HG03097 (cell line): Measurements from ENCODE around the gene CSNK1A1L.

Experiments
- ATAC-seq: cut with Tn5 transposase; IDR thresholded peaks from one replicate; pipeline ENCODE4 v1.9.1; 2021; ENCODE audit not compliant: unreplicated experiment, low FRiP score

Gene CSNK1A1L

DNA sequence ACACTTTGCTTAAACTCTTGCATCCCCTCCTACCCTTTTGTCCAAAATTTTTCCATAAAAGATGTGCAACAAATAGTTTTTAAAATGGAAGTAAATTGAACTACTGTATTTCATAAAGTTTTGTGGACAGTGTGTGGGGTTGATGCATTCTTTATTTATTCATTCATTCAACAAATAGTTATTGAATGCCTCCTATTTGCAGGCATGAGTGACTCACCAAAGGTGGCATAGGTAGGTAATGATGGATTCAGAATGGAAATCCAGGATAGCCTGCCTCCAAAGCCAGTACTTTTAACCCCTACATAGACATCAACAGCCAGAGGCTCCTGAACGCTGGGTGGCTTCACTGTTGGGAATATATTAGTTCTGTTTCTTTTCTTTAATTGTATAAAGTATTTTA, 2.4 kb upstream of the CSNK1A1L start:
- ATAC-seq, result no peak

DNA sequence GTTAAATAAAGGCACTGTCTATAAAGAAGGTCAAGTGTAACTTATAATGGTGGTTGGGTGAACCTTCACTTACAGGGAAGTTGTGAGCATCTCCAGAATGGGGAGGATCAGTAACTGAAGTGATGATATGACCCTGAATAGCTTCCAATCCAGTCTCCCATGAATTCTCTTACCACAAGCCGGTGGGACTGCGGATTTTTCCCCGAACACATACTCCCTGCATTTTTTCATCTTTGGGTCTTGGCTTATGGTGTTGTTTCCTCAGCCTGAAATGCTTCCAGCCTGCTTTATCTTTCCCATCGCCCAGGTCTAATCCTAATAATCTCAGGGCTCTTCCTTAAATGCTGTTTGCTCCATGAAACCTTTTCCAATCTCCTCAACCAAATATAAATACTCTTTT, 2.0 kb upstream of the CSNK1A1L start:
- ATAC-seq, result no peak

DNA sequence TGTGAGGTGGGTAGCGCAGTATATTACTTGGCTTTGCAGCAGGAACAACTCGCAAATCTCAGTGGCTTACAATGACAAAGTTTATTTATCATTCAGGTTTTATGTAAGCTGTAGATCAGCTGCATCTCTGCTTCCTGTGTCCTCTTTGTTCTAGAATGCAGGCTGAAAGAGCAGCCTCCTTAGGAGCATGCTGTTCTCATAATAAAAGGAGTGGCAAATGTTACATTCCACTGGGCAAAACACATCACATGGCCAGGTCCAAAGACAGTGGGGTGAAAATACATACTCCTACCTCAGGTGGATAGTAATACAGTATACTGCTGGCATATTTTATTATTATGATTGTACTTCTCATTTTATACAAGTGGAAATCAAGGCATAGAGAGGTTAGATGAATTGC, 1.2 kb upstream of the CSNK1A1L start:
- ATAC-seq, result no peak

DNA sequence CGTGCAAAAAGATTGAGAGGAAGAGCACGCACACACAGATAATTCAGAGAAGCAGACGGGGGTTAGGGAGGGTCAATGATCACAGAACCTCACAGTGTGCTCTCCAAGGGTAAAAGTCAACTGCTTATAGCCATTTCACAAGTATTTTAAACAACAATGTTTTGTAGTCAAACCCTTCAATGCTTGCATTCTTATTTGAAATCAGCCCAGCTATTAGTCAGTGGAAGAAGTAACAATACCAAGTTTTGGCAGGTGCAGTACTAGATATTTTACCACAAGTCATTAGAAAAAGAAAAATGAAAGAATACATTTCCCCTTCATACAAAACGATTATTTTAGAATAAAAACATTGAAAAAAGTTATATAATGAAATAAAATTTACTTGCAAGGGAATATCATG, 2.6 kb downstream of the CSNK1A1L start:
- no peak for ATAC-seq

DNA sequence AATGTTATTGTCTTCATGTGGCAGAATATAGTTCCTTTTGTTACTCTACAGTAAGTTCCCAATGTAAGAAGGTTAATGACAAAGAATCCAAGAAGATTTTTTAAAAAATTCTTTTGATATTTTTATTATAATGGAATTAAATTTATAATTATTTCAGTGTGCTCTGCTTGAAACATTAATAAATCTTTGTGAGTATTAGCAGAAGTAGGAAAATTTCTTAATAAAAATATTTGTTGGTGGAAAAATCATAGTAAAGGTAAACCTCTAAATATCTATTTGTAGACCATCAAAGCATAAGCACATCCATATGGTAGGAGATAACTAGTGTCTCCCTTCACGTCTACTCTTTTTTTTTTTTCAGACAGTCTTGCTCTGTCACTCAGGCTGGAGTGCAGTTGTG, 4.3 kb downstream of the CSNK1A1L start:
- no peak for ATAC-seq

DNA sequence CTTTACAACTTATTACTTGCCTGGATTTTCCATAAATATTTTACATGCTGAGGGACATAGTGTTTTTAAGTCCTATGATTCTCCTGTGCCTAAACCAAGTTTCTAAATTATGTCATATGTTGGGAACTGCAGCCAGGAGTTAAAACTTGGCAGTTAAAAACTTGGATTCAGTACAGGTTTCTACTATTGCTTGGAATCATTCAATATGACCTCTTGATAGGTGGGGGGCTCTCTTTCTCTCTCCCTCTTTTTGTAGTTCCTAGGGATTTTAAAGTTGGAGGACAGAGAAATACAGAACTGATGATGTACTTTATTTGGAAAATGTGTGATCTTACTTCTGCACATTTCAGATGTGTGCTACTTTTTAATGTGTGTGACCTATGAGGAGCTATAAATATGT, 4.7 kb downstream of the CSNK1A1L start:
- no peak for ATAC-seq

DNA sequence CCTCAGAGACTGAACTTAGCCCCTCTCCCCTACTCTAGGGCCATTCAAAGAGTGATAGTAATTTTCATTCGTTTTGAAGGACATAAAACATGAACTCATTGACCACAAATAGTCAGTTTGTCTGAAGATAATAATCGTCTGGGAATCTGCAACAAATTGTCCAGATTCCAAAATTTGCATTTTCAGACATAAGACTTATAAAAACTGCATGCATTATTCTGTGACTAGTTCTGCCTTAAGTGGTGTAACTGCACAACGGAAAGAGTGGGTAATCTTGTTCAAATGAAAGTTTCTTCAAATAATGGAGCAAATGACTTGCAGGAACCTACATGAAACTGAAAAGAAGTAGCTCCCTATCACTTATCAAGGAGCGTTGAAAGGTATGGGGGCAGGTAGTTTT, 8.4 kb downstream of the CSNK1A1L start:
- ATAC-seq, result no peak

DNA sequence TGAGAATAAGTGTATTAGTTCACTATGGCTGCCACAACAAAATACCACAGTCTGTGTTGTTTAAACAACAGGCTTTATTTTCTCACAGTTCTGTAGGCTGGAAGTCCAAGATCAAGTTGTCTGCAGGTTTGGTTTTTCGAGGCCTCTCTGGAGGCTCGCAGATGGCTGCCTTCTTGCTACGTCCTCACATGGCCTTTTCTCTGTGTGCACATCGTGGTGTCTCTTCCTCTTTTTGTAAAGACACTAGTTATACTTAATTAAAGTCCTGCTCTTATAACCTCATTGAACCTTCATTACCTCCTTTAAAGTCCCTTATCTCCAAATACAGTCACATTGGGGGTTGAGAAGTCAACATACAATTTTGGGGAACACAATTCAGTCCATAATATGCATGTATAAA, 10.6 kb downstream of the CSNK1A1L start:
- no peak for ATAC-seq

DNA sequence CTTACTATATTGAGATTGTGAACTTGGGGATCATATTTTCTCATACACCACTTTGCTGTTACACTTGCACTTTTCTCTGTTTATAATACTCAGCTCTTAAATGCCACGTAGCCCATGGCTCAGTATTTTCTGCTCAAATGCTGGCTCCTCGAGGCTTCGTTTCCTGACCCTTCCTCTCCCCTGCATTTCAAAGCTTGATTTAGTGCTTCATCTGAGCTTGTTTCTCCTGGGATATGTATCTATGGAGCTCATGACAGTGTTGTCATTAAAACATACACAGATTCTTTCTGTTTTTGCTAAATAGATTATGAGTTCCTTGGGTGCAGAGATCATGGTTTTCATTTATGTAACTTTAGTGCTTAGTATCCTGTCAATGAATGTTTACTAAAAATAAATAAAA, 11.4 kb downstream of the CSNK1A1L start:
- ATAC-seq, result no peak

DNA sequence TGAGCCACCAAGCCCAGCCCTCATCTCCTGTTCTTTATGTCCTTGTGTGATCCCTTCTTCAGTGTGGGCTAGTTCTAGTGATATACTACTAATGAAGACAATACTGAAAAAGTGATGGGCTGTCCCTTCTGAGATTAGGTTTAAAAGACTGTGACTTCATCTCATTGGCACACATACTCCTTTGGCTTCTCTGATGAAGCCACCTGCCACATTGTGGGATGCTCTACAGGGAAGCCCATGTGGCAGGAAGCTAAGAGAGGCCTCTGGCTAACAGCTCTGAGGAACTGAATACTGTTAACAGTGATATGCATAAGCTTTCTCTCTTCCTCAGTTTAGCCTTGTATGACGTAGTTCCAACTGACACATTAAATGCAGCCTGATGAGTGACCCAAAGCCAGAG, 13.6 kb downstream of the CSNK1A1L start:
- ATAC-seq, result no peak

DNA sequence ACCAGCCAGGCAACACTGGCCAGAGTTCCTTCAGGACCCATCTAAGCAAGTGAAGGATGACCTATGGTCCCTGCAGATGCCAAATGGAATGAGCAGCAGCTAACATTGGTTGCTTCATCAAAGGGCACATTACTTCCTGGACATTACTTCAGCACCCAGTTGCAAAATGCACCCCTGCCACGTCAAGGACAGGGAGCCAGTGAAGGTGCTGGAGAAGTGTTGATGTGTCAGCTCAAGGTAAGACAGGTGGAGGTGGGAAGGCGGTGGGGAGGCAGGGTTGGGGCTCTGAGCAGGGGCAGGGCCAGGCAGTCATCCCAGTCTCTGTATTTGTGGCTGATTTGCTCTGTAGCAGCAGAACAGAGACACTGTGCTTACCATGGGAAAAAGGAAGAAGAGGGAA, 14.6 kb downstream of the CSNK1A1L start:
- ATAC-seq, result no peak

DNA sequence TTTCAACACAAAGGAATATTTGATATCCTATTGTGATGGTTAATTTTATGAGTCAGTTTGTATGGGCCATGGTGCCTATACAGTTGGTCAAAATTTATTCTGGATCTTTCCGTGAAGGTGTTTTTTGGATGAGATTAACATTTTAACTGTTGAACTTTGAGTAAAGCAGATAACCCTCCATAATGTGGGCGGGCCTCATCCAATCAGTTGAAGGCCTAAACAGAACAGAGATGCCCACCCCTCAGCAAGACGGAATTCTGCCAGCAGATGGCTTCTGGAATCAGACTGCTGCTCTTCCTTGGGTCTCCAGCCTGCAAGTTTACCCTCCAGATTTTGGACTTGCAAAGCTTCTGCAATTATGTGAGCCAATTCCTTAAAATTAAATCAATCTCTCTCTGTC, 16.0 kb downstream of the CSNK1A1L start:
- ATAC-seq, result no peak

DNA sequence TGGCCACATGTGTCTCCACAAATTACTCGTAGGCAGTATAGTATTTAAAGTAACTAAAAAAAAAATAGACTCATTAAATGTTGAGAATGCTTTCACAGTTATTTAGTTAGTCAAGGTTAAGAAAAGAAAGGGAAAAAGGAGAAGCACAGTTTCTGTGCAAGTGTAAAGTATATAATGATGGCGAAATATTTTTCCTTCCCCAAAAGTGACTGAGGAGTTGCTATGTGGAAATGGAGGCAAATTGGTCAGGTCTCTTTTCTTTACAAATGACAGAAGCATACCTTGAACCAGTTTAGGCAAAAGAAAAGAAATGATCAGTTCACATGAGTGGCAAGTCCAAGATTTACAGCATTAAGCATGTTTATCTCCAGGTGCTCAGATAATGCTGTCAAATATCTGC, 18.0 kb downstream of the CSNK1A1L start:
- ATAC-seq, result no peak

DNA sequence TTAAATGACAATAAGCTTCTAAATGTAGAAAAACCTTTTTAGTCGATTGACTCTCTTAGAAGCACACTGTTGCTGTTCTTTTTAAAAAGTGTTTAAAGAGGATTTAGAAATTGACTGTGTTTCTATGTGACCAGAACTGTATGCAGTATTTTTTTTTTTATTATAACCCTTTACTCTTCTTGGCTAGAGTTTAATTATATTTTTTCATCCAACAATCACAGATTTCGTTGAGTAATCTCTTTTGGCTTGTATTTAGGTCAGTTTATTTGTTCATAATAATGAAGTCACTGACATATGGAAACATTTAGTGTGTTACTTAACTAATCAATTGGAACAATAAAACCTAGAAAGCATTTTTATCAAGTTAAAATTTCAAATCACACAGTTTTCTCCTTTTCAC, 19.9 kb downstream of the CSNK1A1L start:
- ATAC-seq, result no peak

DNA sequence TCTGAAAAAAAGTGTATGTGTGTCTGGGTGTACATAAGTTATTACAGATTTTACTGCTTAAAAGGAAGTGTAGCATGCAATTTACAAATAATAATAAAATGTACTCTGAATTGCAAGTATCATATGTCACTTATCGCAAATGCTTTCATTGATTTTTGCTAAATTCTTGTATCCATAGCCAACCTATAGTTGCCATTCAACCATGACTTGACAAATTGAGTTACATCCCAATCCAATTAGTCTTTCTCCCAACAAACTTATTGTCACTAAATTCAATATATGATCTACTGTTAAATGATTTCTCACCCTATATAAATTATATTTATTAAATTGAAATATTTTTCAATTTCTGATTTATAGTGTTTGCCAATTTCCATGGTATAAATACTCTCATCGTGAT, 28.6 kb downstream of the CSNK1A1L start:
- ATAC-seq, result no peak

DNA sequence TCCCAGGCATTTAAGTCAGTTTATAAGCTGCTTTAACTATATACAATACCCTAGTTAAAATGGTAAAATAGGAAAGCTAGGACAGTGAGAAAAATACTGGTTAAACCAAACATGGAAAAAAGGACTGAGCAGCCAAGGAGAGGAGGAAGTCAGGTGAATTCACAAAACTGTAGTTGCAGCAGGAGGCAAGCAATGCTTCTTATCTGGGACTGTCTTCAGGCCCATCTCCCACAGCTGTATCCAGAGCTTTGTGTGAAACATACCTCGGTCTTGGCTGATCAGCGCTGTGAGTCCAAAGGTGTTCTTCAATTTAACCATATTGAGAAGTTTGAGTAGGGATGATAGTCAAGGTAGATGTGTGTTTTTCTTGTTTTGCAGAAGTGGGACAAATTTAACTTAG, 30.3 kb downstream of the CSNK1A1L start:
- ATAC-seq, result no peak

DNA sequence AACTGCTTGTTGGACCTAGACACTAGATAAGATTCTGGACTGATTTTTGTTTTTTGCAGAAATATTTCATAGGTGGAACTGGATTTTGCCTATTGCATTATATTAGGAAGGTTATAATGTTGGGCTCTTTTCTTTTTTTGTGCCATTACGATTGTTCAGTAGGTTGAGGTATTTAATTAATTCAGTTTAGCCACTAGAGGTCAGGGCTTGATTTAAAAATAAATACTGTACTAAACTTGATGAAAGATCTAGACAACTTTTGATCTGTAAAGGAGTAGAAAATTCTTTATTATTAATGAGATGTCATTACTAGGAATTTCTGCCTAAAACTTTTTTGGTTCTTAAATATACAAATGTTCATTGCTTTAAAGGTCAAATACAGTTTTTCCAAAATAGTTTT, 30.8 kb downstream of the CSNK1A1L start:
- no peak for ATAC-seq

DNA sequence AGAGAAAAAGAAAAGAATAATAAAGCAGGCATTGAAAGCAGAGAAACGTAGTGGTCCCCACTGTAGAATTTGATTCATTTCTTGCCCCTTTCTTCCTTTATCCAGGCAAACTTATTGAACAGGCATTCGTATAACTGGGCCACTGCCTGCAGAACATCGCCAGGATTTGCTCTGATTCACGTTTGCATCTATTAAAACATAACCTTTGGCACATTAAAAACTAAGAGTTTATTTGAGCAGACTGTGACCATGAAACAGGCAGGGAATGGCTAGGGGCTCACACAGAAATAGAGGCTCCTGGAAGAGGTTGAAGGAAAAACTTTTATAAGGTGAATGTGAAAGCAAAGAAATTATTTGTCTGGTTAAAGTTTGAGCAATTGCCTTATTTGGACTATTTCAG, 33.4 kb downstream of the CSNK1A1L start:
- ATAC-seq, result no peak

DNA sequence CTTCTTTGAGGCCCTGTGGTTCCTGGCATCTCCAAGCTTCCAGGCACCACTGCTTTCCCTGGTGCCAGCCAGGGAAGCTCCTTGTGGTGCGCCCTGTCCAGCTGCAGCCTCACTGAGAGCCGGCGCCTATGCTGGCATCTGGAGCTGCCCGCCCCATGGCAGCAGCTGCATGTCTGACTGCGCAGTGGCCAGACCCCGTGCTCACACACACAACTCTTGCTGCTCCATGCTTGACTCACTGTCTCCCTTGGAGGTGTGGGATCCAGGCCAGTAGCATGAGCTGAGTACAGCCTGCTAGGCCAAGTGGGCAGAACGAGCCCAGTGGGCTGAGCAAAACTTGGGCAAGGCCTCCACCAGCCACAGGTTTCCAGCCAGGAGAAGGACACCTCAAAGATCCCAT, 34.5 kb downstream of the CSNK1A1L start:
- no peak for ATAC-seq

DNA sequence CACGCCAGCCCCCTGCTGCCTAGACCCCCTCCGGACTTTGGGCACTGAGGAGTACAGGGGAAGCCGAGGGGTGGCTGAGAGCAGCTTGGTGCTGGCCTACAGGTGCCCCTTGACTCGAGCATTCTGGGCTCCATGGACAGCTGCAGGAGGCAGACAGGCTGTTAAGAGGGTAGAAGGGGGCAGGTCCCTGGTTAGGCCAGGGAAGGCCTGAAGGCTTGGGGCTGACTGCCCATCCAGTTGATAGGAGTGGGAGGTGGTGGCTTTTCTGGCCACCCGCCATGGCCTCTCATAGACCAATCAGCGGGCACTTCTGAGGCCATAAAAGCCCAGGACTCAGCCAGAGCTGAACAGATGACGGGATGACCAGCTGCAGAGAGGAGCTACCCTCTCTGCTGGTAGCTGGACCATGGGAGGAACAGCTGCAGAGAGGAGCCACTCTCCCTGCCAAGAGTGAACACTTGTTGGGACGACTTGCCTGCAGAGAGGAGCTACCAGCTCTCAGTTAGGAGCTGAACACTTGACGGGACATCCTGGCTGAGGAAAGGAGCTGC, 35.2 kb downstream of the CSNK1A1L start:
- no peak for ATAC-seq

DNA sequence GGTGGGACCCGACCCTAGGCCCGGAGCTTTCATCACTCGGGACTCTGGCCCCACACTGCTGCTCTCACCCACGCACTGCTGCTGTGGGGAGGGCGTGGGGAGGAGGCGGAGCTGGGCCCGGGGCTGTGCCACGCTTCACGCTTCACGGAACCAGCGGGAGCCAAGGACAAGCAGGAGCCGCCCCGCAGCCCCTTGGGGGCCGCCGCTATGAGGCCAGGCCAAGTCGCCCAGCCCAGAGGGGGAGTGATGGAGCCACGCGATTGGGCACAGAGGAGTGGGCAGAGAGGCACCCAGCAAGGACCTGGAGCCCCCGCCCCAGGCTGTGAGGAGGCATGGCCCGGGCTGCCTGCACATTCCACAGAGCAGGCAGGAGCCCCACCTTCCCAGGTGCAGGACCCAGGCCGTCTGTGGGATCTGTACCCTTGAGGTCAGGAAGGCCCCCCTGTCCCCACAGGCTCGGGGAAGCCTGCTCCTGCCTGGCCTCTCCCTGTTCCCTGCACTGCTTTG, 35.8 kb downstream of the CSNK1A1L start:
- no peak for ATAC-seq

DNA sequence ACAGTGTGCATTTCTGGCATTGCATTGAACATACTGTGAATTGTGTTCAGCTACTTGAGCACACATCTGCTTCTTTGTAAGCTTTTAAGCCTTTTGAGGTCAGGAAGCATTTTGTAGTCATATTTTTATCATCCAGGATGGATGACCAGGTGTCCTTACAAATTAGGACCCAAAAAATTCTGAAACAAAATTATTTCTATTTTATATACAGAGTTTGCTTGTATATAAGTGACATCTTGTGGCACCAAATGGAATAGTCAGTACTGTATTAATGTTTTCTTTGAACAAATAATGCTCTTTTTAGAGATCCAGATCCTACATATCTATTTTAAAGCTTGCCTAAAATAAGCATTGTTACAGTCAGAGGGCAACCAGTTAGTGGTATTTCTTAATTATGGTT, 36.5 kb downstream of the CSNK1A1L start:
- no peak for ATAC-seq

DNA sequence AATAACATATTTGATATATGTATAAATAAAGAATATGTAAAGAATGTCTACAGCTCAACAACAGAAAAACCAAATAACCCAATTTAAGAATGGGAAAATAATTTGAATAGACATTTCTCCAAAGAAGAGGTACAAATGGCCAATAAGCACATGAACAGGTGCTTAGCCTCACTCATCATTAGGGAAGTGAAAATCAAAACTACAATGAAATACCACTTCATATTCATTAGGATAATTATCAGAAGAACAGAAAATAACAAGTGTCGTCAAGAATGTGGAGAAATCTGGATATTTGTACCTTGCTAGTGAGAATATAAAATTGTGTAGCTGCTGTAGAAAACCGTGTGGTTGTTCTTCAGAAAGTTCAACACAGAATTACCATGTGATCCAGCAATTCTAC, 37.6 kb downstream of the CSNK1A1L start:
- no peak for ATAC-seq
